Ramos (cell line): ENCODE measurements around the gene LAP3.

Source experiments
- in situ Hi-C: fragments of 300-500 bp; cut with MboI; formaldehyde crosslinking; loops from one replicate; pipeline ENCODE4 v1.14.3; 2022; ENCODE audit warnings: low sequenced_read_pairs; ENCODE audit not compliant: unreplicated experiment

The LAP3 gene

DNA sequence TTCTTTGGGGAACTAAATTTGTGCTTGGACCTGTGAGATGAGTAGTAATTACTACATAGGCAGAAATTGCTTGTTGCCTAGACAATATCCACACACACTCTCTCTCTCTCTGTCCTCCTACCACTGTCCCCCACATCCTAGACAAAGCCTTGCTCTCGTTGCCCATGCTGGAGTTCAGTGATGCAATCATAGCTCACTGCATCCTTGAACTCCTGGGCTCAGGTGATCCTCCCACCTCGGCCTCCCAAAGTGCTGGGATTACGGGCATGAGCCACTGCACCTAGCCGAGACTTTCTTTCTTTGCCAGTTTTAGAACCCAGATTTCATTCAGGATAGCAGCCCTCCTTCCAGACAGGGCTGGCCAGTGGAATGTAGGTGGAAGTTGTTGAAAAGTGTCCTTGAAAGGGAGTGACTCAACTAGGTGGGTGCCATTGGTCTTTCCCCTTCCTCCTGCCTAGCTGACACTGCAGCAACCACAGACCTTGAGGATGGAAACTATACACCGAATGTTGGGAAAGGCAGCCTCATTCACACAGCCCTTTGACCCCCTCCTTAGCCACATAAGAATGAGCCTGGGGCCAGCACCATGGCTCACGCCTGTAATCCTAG, 16.8 kb upstream of the LAP3 start:
- in situ Hi-C loops: loop anchor here (25.0 kb wide), 1 partner anchor 452 kb away; the partner anchor contains the start of gene LCORL

GRCh38 chr4:17561195-17561909, 15.6 kb upstream of the LAP3 start:
- in situ Hi-C loops: loop anchor here (25.0 kb wide), 1 partner anchor 451 kb away; the partner anchor contains the start of gene LCORL

DNA sequence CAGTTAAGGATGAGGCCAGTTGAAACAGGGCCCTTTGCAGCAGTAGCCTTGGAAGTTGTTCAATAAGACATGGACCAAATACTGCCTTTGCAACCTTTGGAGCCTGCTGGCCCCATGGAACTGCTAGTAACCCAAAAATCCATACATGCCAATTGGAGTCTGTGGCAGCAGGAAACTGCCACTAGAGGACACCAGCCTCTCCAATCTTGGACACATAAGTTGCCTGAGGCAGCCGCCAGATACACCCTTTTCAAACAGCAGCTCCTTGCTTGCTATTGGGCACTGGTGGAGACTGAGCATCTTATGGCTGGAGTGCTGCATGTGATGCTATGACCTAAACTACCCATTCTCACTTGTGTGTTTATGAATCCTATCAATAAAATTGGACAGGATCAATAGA, 14.8 kb upstream of the LAP3 start:
- in situ Hi-C loops: loop anchor here (25.0 kb wide), 1 partner anchor 450 kb away; the partner anchor contains the start of gene LCORL

DNA sequence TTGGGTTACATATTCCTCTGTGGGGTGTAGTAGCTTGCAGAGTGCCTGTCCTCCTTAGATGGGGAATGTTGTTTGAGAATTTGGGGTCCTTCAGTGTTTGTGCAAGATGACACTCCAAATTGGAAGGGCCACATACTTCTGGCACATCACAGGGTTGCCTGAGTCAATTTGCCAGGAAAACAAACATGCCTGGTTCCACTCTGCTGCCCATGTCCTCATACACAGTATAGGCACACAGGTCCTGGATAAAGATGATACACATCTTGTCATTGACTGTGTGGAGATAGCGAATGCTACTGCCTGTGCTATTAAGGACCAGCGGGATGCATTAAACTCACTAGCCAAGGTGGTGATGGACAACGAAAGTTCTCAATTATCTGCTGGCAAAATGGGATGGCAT, 11.2 kb upstream of the LAP3 start:
- in situ Hi-C loops: loop anchor here (25.0 kb wide), 1 partner anchor 446 kb away; the partner anchor contains the start of gene LCORL

GRCh38 chr4:17567271-17567670, 9.7 kb upstream of the LAP3 start:
- in situ Hi-C loops: loop anchor here (25.0 kb wide), 1 partner anchor 445 kb away; the partner anchor contains the start of gene LCORL

DNA sequence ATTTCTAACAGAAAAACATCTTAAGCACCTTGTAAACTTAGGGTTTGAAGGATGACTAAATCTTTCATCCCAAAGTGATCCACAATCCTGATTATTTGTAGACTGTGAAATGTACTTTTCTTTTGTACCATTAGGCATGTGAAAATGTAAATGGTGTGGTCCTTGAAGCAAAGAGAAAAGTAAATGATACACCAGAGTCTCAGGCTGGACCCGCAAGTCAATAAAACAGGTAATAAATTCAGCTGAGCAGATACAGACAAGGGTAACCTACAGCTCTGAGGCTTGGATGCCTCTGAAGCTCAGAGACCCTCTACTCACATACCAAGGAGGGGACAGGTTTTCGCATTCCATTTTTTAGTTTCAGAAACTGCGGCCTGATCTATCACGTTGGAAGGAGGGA, 2.8 kb upstream of the LAP3 start:
- in situ Hi-C loops: loop anchor here (10.0 to 25.0 kb wide), 2 partner anchors 241 to 438 kb away; partner anchors contain the start of genes DCAF16, LCORL and NCAPG

- in situ Hi-C loops: loop anchor here (10.0 kb wide), 1 partner anchor 240 kb away; the partner anchor contains the start of genes DCAF16 and NCAPG
These were observed 1.8 kb upstream of the LAP3 start for GRCh38 chr4:17575177-17575576.

DNA sequence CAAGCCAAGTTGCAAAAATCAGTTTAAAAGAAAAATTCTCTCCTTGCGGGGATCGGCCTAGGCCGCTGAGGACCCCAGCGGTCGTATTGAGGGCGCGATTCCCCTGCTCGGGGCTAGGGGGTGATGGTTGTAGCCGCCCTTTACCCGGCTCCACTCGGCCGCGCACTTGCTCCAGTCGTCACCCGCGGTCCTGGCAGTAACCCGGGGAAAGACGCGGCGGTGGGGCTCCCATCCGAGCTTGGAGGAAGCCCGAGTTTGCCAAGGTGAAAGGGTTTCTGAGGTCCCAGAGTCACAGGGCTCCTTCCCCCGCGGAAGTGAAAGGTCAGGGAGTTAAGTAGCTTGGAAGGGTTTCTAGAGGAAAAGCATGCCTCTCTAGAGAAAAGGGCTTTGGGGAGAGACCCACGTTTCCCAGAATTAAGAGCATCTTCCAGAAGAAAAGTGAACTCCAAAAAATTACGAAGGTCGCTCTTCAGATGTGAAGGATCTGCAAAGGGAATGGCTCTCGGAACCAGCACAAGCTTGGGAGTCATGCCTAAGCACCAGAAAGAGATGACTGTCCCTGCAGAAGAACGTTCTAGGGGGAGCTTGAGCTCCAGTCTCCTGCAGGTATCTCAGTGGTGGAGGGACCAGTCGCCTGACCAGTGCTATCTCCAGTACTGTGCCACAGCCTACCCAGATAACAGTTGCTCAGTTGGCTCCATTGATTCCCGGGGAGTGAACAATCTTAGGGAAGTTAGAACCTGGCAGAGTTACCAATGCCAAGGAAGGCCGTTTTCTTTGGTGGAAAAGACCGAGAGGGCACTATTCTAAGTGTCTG, 875 bp downstream of the LAP3 start:
- in situ Hi-C loops: loop anchor here (10.0 kb wide), 1 partner anchor 237 kb away; the partner anchor contains the start of genes DCAF16 and NCAPG

DNA sequence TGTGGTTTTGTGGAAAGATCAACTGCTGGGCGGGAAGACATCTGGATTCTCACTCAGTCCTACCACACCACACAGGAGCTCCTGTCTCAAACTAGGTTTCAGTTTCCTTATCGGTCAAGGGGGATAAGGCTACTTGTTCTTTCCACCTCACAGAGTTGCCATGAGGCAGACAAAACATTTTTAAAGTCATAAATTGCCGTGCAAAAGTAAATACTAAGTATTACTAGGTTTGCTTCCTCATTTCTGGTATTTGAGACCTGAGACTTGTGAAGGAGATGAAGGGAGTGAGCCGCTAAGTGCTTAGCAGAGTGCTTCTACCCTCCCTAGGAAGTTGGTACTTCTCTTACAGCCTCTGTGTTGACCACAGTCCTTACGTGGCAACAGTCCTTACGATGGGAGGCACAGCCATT, 1.5 kb downstream of the LAP3 start:
- in situ Hi-C loops: loop anchor here (10.0 kb wide), 1 partner anchor 236 kb away; the partner anchor contains the start of genes DCAF16 and NCAPG

DNA sequence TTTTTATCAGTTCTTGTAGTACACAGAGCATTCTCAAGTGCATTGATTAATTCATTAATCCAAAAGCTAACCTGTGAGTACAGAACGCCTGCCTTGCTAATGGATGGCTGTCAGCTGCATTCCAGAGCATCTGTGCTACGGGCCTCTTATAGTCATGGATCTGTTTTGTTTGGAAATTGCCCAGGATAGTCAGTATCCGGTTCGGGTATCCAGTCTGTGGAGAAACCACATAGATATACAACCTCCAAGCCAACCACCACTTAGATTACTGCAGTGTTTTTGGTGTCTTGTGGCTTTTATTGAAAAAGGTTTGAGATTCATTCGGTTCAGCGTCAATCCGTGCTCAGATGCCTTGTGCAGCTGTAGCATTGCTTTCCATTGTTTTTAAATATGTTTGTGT, 4.0 kb downstream of the LAP3 start:
- in situ Hi-C loops: no loop called here

GRCh38 chr4:17583276-17583675, 6.3 kb downstream of the LAP3 start:
- in situ Hi-C loops: no loop called here

DNA sequence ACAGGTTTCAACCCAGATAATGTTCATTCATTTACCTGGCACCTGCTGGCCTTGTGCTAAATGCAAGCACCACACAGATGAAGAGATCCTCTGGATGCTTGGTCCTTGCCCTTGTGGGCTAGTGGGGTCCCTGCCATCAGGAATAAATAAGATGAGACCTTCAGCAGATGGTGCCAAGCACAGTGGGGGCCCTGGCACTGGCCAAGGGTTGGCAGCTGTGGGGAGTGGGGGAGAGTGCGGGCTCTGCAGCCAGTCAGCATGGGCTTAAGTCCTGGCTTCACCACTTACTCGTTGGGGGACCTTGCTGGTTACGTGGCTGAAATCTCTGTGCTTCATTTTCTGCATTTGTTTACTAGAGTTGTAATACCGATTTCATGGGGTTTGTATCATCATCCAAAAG, 6.9 kb downstream of the LAP3 start:
- in situ Hi-C loops: no loop called here

- in situ Hi-C loops: no loop called here
These were observed 7.7 kb downstream of the LAP3 start for GRCh38 chr4:17584521-17585213.

DNA sequence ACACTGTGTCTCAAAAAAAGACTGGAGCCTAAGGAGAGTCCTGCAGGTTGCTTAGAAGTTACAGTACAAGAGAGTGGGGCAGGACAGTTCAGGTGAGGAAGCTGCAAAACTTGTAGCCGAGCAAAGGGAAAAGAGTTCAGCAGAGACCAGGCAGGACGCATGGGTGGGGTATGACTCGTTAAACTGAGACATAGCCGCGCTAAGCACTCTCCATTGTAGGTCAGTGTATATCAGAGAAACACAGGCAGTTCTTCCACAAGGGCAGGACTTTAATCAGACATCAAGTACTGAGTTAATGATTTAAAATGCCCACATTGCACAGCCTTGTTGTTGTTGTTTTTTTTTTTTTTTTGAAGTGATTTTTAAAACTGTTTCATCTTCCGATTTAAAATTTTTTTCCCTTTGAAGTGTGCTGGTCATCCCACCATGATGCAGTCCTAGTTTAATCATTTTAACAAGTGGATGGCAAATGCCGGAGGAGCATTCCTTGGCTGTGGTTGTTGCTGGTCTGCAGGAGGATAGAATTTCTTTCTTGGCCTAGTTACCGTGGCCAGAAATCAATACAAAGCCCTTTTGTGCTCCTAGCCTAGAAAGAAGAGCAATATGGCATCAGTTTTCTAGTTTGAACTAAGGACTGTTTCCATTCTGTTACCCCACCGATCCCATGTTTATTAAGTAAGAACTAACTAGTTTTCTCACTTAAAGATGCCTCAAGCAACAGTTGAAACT, 10.3 kb downstream of the LAP3 start:
- in situ Hi-C loops: no loop called here

GRCh38 chr4:17589355-17589754, 12.4 kb downstream of the LAP3 start:
- in situ Hi-C loops: no loop called here

GRCh38 chr4:17595471-17596005, 18.5 kb downstream of the LAP3 start:
- in situ Hi-C loops: no loop called here

- in situ Hi-C loops: no loop called here
These were observed 20.5 kb downstream of the LAP3 start for GRCh38 chr4:17597517-17597916.

DNA sequence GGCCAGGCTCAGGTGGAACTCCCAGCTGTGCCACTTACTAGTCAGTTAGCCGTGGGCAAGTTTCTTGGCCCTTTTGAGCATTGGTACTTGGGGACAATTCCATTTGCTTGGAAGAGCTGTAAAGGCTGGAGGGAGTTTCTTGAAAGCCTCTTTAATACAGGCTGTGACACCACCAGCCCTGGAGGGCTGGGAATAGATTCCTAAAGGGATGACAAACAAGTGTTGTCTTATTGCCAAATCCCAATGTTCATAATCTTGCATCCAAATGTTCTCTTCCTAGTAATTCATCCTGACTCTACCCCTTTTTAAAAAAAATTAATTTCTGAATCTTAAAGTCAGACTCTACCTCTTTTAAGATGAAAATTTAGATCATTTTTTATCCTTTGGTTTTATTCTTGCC, 22.8 kb downstream of the LAP3 start:
- in situ Hi-C loops: no loop called here

DNA sequence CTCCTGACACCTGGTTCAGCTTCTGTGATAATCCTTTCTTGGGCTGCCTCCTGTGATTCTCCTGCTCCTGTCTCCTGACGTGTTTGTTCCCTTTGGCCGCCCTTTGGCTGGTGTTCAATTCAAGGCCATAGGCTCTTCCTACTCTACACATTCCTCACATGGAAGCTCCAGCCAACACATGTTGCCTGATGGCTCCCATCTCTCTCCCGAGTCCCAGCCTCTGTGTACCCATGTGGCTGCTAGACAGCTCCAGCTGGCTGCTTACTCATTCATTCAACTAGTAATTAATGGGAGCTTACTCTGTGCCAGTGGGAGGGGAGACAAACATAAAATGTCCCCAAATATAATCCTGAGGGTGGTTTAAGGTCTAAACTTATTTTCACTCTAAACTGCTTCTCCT, 28.2 kb downstream of the LAP3 start:
- in situ Hi-C loops: no loop called here
